Ishikawa (cell line): ENCODE results near the gene SSUH2.

ENCODE experiments used
- EP300 ChIP-seq: IDR thresholded peaks from 2 replicates; pipeline ENCODE4 v1.6.1; 2012; ENCODE audit warnings: borderline replicate concordance
- FOXM1 ChIP-seq: IDR thresholded peaks from 2 replicates; pipeline ENCODE4 v1.6.1; 2012; ENCODE audit warnings: low read depth, borderline replicate concordance
- RAD21 ChIP-seq: IDR thresholded peaks from 2 replicates; pipeline ENCODE4 v1.6.1; 2012; ENCODE audit warnings: low read depth
- REST ChIP-seq: IDR thresholded peaks from 2 replicates; pipeline ENCODE4 v1.6.1; 2012; ENCODE audit warnings: low read depth, mild to moderate bottlenecking
- TAF1 ChIP-seq: IDR thresholded peaks from 2 replicates; pipeline ENCODE4 v1.6.1; 2012; ENCODE audit warnings: low read depth, mild to moderate bottlenecking
- TEAD4 ChIP-seq: IDR thresholded peaks from 2 replicates; pipeline ENCODE4 v1.6.1; 2012
- YY1 ChIP-seq: IDR thresholded peaks from 2 replicates; pipeline ENCODE4 v1.6.1; 2012; ENCODE audit warnings: low read depth
- ZBTB7A ChIP-seq: IDR thresholded peaks from 2 replicates; pipeline ENCODE4 v1.6.1; 2012; ENCODE audit warnings: low read depth

GRCh38 chr3:8665407-8665896, 20.9 kb upstream of the SSUH2 start:
- TF ChIP-seq TEAD4 (no peak), YY1 (no peak), EP300 (no peak), FOXM1 (no peak), ZBTB7A (no peak), TAF1 (no peak), REST (no peak), RAD21 (no peak)
